GM12891 (cell line): Measurements from ENCODE around the gene CREB1.
A peak's percentile ranks its signal among the peaks of the same experiment; 100 is the strongest.
"Not testable (repeated sequence)": the region's sequence is repeated elsewhere in the genome, so short reads cannot be mapped to it uniquely, and the experiment has no call there.

ENCODE experiments used
- DNase-seq: peaks from one replicate; pipeline ENCODE4 v3.0.0; 2011; ENCODE audit warnings: low spot score; ENCODE audit not compliant: insufficient read length
- FAIRE-seq: peaks from 2 replicates; lab custom pipeline; 2011; peaks lifted over from hg19 to GRCh38; lab: Jason Lieb, UNC
- PAX5 ChIP-seq: IDR thresholded peaks from 2 replicates; pipeline ENCODE4 v1.6.1; 2011; ENCODE audit warnings: low read length, moderate library complexity, mild to moderate bottlenecking; ENCODE audit not compliant: insufficient read depth, severe bottlenecking
- POLR2A ChIP-seq: IDR thresholded peaks from 2 replicates; pipeline ENCODE4 v1.6.1; 2011; ENCODE audit warnings: low read depth, low read length, control low read depth
- POLR2AphosphoS5 ChIP-seq: IDR thresholded peaks from 2 replicates; pipeline ENCODE4 v1.6.1; 2011; ENCODE audit warnings: low read depth, low read length, control low read depth
- POU2F2 ChIP-seq: IDR thresholded peaks from 2 replicates; pipeline ENCODE4 v1.6.1; 2011; ENCODE audit warnings: low read depth, mild to moderate bottlenecking, control low read depth, low read length, moderate library complexity
- SPI1 ChIP-seq: IDR thresholded peaks from 2 replicates; pipeline ENCODE4 v1.6.1; 2011; ENCODE audit warnings: low read depth, low read length, control low read depth
- TAF1 ChIP-seq: IDR thresholded peaks from 2 replicates; pipeline ENCODE4 v1.6.1; 2011; ENCODE audit warnings: low read depth, low read length, control low read depth

Gene CREB1

GRCh38 chr2:207490441-207490840 is 39.3 kb upstream of the CREB1 start:
- TF ChIP-seq PAX5 (no peak), SPI1 (no peak), POU2F2 (no peak), POLR2AphosphoS5 (no peak), POLR2A (no peak), TAF1 (no peak)
- no peak for FAIRE-seq
- no peak for DNase-seq

- no peak for FAIRE-seq
- DNase-seq = no peak
- no peak for TF ChIP-seq TAF1
- TF ChIP-seq SPI1 = no peak
- no peak for TF ChIP-seq POLR2A
- no peak for TF ChIP-seq PAX5
- TF ChIP-seq POLR2AphosphoS5 = no peak
- no peak for TF ChIP-seq POU2F2
Measured at GRCh38 chr2:207491086-207491485, 38.7 kb upstream of the CREB1 start.

- DNase-seq = no peak
- TF ChIP-seq POLR2AphosphoS5 = no peak
- no peak for TF ChIP-seq POLR2A
- TF ChIP-seq TAF1 = no peak
- TF ChIP-seq SPI1 = no peak
- TF ChIP-seq PAX5 = no peak
- TF ChIP-seq POU2F2 = no peak
- no peak for FAIRE-seq
Measured at GRCh38 chr2:207491956-207492355, 37.8 kb upstream of the CREB1 start.

- no peak for FAIRE-seq
- TF ChIP-seq POU2F2 (peak; percentile 81; the same call in 1 of the 2 replicates), TAF1 (no peak)
- no peak for DNase-seq
Measured at GRCh38 chr2:207492461-207492860, 37.3 kb upstream of the CREB1 start.

DNA sequence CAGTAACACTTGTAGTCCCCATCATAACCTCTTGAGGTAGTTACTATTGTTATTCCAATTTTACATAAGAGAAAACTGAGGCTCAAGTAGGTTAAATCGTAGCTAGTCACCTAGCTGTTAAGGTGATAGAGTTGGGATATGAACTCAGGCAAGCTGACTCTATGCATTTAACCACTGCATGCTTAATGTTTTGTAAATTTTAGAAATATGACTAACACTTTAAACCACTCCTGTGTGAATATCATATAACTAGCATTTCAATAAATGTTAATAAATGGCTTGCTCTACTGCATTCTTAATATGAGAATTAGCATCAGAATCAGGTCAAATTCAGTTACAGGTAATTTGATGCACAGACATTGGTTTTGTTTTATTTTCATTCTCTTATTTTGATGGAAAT is 35.6 kb upstream of the CREB1 start:
- TF ChIP-seq SPI1 (no peak), POLR2A (no peak), PAX5 (no peak), TAF1 (no peak), POLR2AphosphoS5 (no peak), POU2F2 (no peak)
- FAIRE-seq = no peak
- DNase-seq = no peak

DNA sequence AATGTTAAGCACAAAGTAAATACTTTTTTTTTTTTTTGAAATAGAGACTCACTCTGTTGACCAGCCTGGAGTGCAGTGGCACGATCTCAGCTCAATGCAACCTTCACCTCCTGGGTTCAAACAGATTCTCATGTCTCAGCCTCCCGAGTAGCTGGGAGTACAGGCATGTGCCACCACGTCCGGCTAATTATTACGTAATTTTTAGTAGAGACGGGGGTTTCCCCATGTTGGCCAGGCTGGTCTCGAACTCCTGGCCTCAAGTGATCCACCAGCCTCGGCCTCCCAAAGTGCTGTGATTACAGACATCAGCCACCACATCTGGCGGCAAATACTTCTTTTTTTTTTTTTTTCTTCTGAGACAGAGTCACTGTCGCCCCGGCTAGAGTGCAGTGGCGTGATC is 32.8 kb upstream of the CREB1 start:
- not testable (repeated sequence) for DNase-seq, FAIRE-seq

- TF ChIP-seq SPI1 (no peak), PAX5 (no peak), POLR2A (no peak), TAF1 (no peak), POLR2AphosphoS5 (no peak)
- FAIRE-seq (no peak), DNase-seq (no peak)
Measured at GRCh38 chr2:207497596-207497995, 32.2 kb upstream of the CREB1 start.

GRCh38 chr2:207498427-207498826 is 31.3 kb upstream of the CREB1 start:
- no peak for FAIRE-seq

DNA sequence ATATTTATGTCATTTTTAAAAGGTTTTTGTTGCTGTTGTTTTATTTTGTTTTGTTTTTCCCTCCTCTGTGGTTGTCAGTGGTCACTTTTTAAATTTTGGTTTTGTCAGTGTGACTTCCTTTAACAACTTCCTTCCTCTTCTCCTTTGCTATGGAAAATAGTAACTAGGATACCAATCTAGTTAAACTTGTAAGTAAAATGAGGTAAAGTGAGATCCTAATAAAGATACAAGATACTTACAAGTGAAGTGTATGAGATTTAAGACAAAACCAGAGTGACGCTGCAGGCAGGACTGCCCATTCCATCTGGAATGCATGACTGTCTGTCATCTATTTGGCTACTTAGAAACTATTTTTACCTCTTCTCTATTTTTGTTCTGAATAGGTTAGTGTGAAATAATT is 30.6 kb upstream of the CREB1 start:
- FAIRE-seq (no peak), DNase-seq (no peak)
- no peak for TF ChIP-seq SPI1
- TF ChIP-seq POLR2A = no peak
- TF ChIP-seq POLR2AphosphoS5 = no peak

More at GRCh38 chr2:207498427-207498826, 31.3 kb upstream of the CREB1 start:
- DNase-seq = no peak
- no peak for TF ChIP-seq POLR2AphosphoS5
- no peak for TF ChIP-seq POU2F2
- TF ChIP-seq POLR2A = no peak
- no peak for TF ChIP-seq SPI1
- no peak for TF ChIP-seq TAF1

GRCh38 chr2:207501802-207502576 is 27.8 kb upstream of the CREB1 start:
- FAIRE-seq (peak; percentile 69), DNase-seq (no peak)
- no peak for TF ChIP-seq POLR2AphosphoS5
- TF ChIP-seq PAX5 = no peak
- no peak for TF ChIP-seq POLR2A
- no peak for TF ChIP-seq POU2F2
- TF ChIP-seq SPI1 = no peak
- no peak for TF ChIP-seq TAF1
